Measurements from ENCODE around the gene EVX2. TPM values are rescaled to one million over a fixed set of nuclear protein-coding genes. Genes with fewer than 3 reads are reported as not detected.

Gene EVX2
- total RNA-seq, 2 experiments from 2014 or later: not detected

- ChIA-PET POLR2A (no interaction called here), CTCF (interaction anchor here (0.9 to 1.6 kb wide), 3 partner anchors 8 to 45 kb away, joined by 3 to 4 read pairs (median 4); no protein-coding TSS in a partner anchor)
- Mint-ChIP-seq H3K4me3 (peak overlapping the region; percentile 32), H3K27me3 (ENCODE audit: low read depth) (peaks cover 75% of the 10 kb centered on the region), H3K9me3 (ENCODE audit: insufficient read depth) (peaks cover 7% of the 10 kb centered on the region), H3K27ac (peak overlapping the region; percentile 72), H3K36me3 (ENCODE audit: low read depth) (peaks cover 22% of the 10 kb centered on the region), H3K4me1 (ENCODE audit: low read depth) (peaks cover 15% of the 10 kb centered on the region)
- ATAC-seq (no peak), DNase-seq (peak; percentile 22)
Measured at GRCh38 chr2:176081837-176082524, 1.8 kb downstream of the EVX2 start.

- CTCF ChIA-PET: interaction anchor here (1.6 kb wide), 1 partner anchor 23 kb away, joined by 4 read pairs; no protein-coding TSS in a partner anchor
- peaks cover 72% of the 10 kb centered on the region for H3K27me3 Mint-ChIP-seq (ENCODE audit: low read depth)
- H3K9me3 Mint-ChIP-seq (ENCODE audit: insufficient read depth): peaks cover 7% of the 10 kb centered on the region
- DNase-seq (peak; percentile 16), ATAC-seq (no peak)
- POLR2A ChIA-PET: no interaction called here
- H3K27ac Mint-ChIP-seq: peak overlapping the region; percentile 72
- peak overlapping the region; percentile 56 for H3K4me3 Mint-ChIP-seq
- H3K4me1 Mint-ChIP-seq (ENCODE audit: low read depth): peaks cover 14% of the 10 kb centered on the region
- H3K36me3 Mint-ChIP-seq (ENCODE audit: low read depth): peaks cover 21% of the 10 kb centered on the region
Measured at GRCh38 chr2:176081376-176081836, 2.4 kb downstream of the EVX2 start.

- ChIA-PET POLR2A (no interaction called here), CTCF (no interaction called here)
- peak overlapping the region; percentile 72 for H3K27ac Mint-ChIP-seq
- ATAC-seq (no peak), DNase-seq (peak; percentile 21)
- peaks cover 21% of the 10 kb centered on the region for H3K36me3 Mint-ChIP-seq (ENCODE audit: low read depth)
- H3K9me3 Mint-ChIP-seq (ENCODE audit: insufficient read depth): peaks cover 7% of the 10 kb centered on the region
- H3K27me3 Mint-ChIP-seq (ENCODE audit: low read depth): peaks cover 74% of the 10 kb centered on the region
- H3K4me1 Mint-ChIP-seq (ENCODE audit: low read depth): peaks cover 12% of the 10 kb centered on the region
- H3K4me3 Mint-ChIP-seq: peak overlapping the region; percentile 56
Measured at GRCh38 chr2:176080540-176081375, 3.0 kb downstream of the EVX2 start.

GRCh38 chr2:176079831-176080539, 3.8 kb downstream of the EVX2 start:
- Mint-ChIP-seq H3K27me3 (ENCODE audit: low read depth) (peaks cover 76% of the 10 kb centered on the region), H3K9me3 (ENCODE audit: insufficient read depth) (peaks cover 7% of the 10 kb centered on the region), H3K4me3 (peak overlapping the region; percentile 54), H3K36me3 (ENCODE audit: low read depth) (peaks cover 21% of the 10 kb centered on the region), H3K27ac (peak overlapping the region; percentile 70), H3K4me1 (ENCODE audit: low read depth) (peaks cover 12% of the 10 kb centered on the region)
- CTCF ChIA-PET: interaction anchor here (0.8 kb wide), 1 partner anchor 390 kb away, joined by 4 read pairs; no protein-coding TSS in a partner anchor
- ATAC-seq (no peak), DNase-seq (no peak)
- POLR2A ChIA-PET: no interaction called here

GRCh38 chr2:176079285-176079830, 4.4 kb downstream of the EVX2 start:
- H3K4me1 Mint-ChIP-seq (ENCODE audit: low read depth): peaks cover 12% of the 10 kb centered on the region
- CTCF ChIA-PET: interaction anchor here (0.8 kb wide), 1 partner anchor 389 kb away, joined by 4 read pairs; no protein-coding TSS in a partner anchor
- H3K27ac Mint-ChIP-seq: peak overlapping the region; percentile 70
- POLR2A ChIA-PET: no interaction called here
- H3K9me3 Mint-ChIP-seq (ENCODE audit: insufficient read depth): peaks cover 7% of the 10 kb centered on the region
- H3K36me3 Mint-ChIP-seq (ENCODE audit: low read depth): peaks cover 21% of the 10 kb centered on the region
- DNase-seq (no peak), ATAC-seq (no peak)
- H3K4me3 Mint-ChIP-seq: peak overlapping the region; percentile 54
- H3K27me3 Mint-ChIP-seq (ENCODE audit: low read depth): peaks cover 76% of the 10 kb centered on the region

GRCh38 chr2:176078541-176079284, 5.0 kb downstream of the EVX2 start:
- CTCF ChIA-PET: interaction anchor here (0.8 kb wide), 1 partner anchor 388 kb away, joined by 4 read pairs; no protein-coding TSS in a partner anchor
- peaks cover 12% of the 10 kb centered on the region for H3K4me1 Mint-ChIP-seq (ENCODE audit: low read depth)
- peak overlapping the region; percentile 54 for H3K4me3 Mint-ChIP-seq
- peak overlapping the region; percentile 70 for H3K27ac Mint-ChIP-seq
- H3K36me3 Mint-ChIP-seq (ENCODE audit: low read depth): peaks cover 19% of the 10 kb centered on the region
- DNase-seq: no peak
- peaks cover 2% of the 10 kb centered on the region for H3K9me3 Mint-ChIP-seq (ENCODE audit: insufficient read depth)
- POLR2A ChIA-PET: no interaction called here
- no peak for ATAC-seq
- H3K27me3 Mint-ChIP-seq (ENCODE audit: low read depth): peaks cover 76% of the 10 kb centered on the region

GRCh38 chr2:176076796-176077195, 7.0 kb downstream of the EVX2 start:
- ChIA-PET CTCF (no interaction called here), POLR2A (no interaction called here)
- Mint-ChIP-seq H3K27ac (no peak overlapping the region), H3K36me3 (ENCODE audit: low read depth) (peaks cover 14% of the 10 kb centered on the region), H3K9me3 (ENCODE audit: insufficient read depth) (no peaks in the 10 kb centered on the region), H3K4me1 (ENCODE audit: low read depth) (peaks cover 12% of the 10 kb centered on the region), H3K27me3 (ENCODE audit: low read depth) (peaks cover 78% of the 10 kb centered on the region), H3K4me3 (no peak overlapping the region)
- ATAC-seq (no peak), DNase-seq (no peak)

GRCh38 chr2:176076063-176076462, 7.7 kb downstream of the EVX2 start:
- peaks cover 9% of the 10 kb centered on the region for H3K4me1 Mint-ChIP-seq (ENCODE audit: low read depth)
- H3K4me3 Mint-ChIP-seq: no peak overlapping the region
- no peak for ATAC-seq
- H3K27ac Mint-ChIP-seq: no peak overlapping the region
- peaks cover 9% of the 10 kb centered on the region for H3K36me3 Mint-ChIP-seq (ENCODE audit: low read depth)
- H3K27me3 Mint-ChIP-seq (ENCODE audit: low read depth): peaks cover 79% of the 10 kb centered on the region
- POLR2A ChIA-PET: no interaction called here
- CTCF ChIA-PET: no interaction called here
- no peak for DNase-seq
- no peaks in the 10 kb centered on the region for H3K9me3 Mint-ChIP-seq (ENCODE audit: insufficient read depth)

- Mint-ChIP-seq H3K4me3 (no peak overlapping the region), H3K36me3 (ENCODE audit: low read depth) (peaks cover 7% of the 10 kb centered on the region), H3K9me3 (ENCODE audit: insufficient read depth) (no peaks in the 10 kb centered on the region), H3K27me3 (ENCODE audit: low read depth) (peaks cover 78% of the 10 kb centered on the region), H3K4me1 (ENCODE audit: low read depth) (peaks cover 7% of the 10 kb centered on the region), H3K27ac (no peak overlapping the region)
- DNase-seq: no peak
- no peak for ATAC-seq
- POLR2A ChIA-PET: no interaction called here
- CTCF ChIA-PET: interaction anchor here (0.8 to 1.1 kb wide), 4 partner anchors 21 to 52 kb away, joined by 3 read pairs; no protein-coding TSS in a partner anchor
Measured at GRCh38 chr2:176075481-176075880, 8.3 kb downstream of the EVX2 start.

- ChIA-PET POLR2A (interaction anchor here (0.6 kb wide), 1 partner anchor 10 kb away, joined by 3 read pairs; no protein-coding TSS in a partner anchor), CTCF (interaction anchor here (0.8 to 1.1 kb wide), 4 partner anchors 21 to 52 kb away, joined by 3 read pairs; no protein-coding TSS in a partner anchor)
- no peak overlapping the region for H3K4me3 Mint-ChIP-seq
- DNase-seq (no peak), ATAC-seq (no peak)
- no peaks in the 10 kb centered on the region for H3K9me3 Mint-ChIP-seq (ENCODE audit: insufficient read depth)
- peaks cover 81% of the 10 kb centered on the region for H3K27me3 Mint-ChIP-seq (ENCODE audit: low read depth)
- H3K36me3 Mint-ChIP-seq (ENCODE audit: low read depth): peaks cover 7% of the 10 kb centered on the region
- H3K4me1 Mint-ChIP-seq (ENCODE audit: low read depth): peaks cover 7% of the 10 kb centered on the region
- no peak overlapping the region for H3K27ac Mint-ChIP-seq
Measured at GRCh38 chr2:176074919-176075425, 8.8 kb downstream of the EVX2 start.

All from activated CD8-positive, alpha-beta T cell treated with anti-CD3 and anti-CD28 coated beads, Interleukin-2, amount 10 ng/mL, durations not matched to agents 7 days and 5 days (primary cell).